Pancreas (tissue), 10 donors: Measurements from ENCODE around the gene LIFR. TPM values are rescaled to one million over a fixed set of nuclear protein-coding genes. Genes with fewer than 3 reads are reported as not detected.

Experiments used
- ATAC-seq, 4 donors: fragments of 200-7000 bp; cut with Tn5 transposase; one replicate each; pipeline versions ENCODE4 v1.8.0 to v1.9.1; 2020; ENCODE audit warnings: mild to moderate bottlenecking in 4 of 4, moderate library complexity in 4 of 4
- DNase-seq, 6 donors: peaks; one replicate each; pipeline ENCODE4 v3.0.0-alpha.2; 2020
- FAIRE-seq: peaks from 2 replicates; lab custom pipeline; 2012; peaks lifted over from hg19 to GRCh38; lab: Jason Lieb, UNC
- H3K27ac ChIP-seq, 4 donors: fragments of 200-600 bp; sonication (generic); 1 replicate in 3 of 4; 2 replicates in 1 of 4; pipeline versions ENCODE4 v1.5.0 to v1.8.0; 2020
- H3K27me3 ChIP-seq, 4 donors: fragments of 200-600 bp; one replicate each; pipeline ENCODE4 v1.8.0; 2021
- H3K36me3 ChIP-seq, 3 donors: fragments of 200-600 bp; sonication (generic) in 1 of 3; one replicate each; pipeline versions ENCODE4 v1.5.0 to v1.8.0; 2020 to 2021
- H3K4me1 ChIP-seq, 3 donors: fragments of 200-600 bp; one replicate each; pipeline ENCODE4 v1.8.0; 2021
- H3K4me3 ChIP-seq, 4 donors: fragments of 200-600 bp; sonication (generic) in 2 of 4; one replicate each; pipeline versions ENCODE4 v1.5.0 to v1.8.0; 2020 to 2021
- H3K9me3 ChIP-seq, 4 donors: fragments of 200-600 bp; one replicate each; pipeline ENCODE4 v1.8.0; 2021
- CTCF ChIP-seq, 4 donors: fragments of 200-600 bp; sonication (generic) in 3 of 4; IDR thresholded peaks; one replicate each; pipeline versions ENCODE4 v1.5.0 to v1.8.0; 2021; ENCODE audit warnings: antibody characterized with exemption in 4 of 4
- WGBS, 2 donors: extraction: QIAGEN DNeasy Blood & Tissue Kit; methylation state at CpG; one replicate each; pipeline ENCODE4 v1.1.7; 2013; 5-methylcytosine and 5-hydroxymethylcytosine counted together
- intact Hi-C, 3 donors: fragments of 100-400 bp; cut with DNase I; formaldehyde crosslinking; loops; one replicate each; pipeline versions ENCODE4 v1.11.1 to v1.14.2; 2022
- polyA plus RNA-seq, 2 donors: library from polyadenylated mRNA; stranded (reverse); fragments of 200-250 nt; gene quantifications; one replicate each; pipeline ENCODE4 v1.2.3, GENCODE V29; 2013
- total RNA-seq, 6 donors: library from RNA; stranded (reverse); fragmentation: NEBNext Ultra II Directional in 4 of 6; extraction: Animal tissue kit (Norgen Biotek cat#: 25700) in 4 of 6; gene quantifications; one replicate each; pipeline versions ENCODE4 v1.2.1 to v1.2.4, GENCODE V29; 2021 to 2023
- donor health status: healthy with polysubstance abuse.
- donor health status: DM: no; HTN: no; CAD: no; lungs with moderate emphysema.
- donor health status: DM: no; HTN: no; CAD: no.
- donor health status: control.
- donor health status: control.
- donor health status: Bipolar disorder and iron deficiency.
- donor health status: DM: yes; HTN: yes; CAD: no.
- donor health status: DM: no; HTN: no; CAD: no.
- donor health status: DM: no; HTN: no; CAD: no.
- donor health status: DM: yes; HTN: yes; CAD: no.

LIFR gene
- total and polyA plus RNA-seq, 8 donors: 4.1 to 32.5 (median 19.1) TPM

GRCh38 chr5:38534156-38534453 lies 22.3 kb downstream of the LIFR start:
- Histone ChIP-seq H3K4me1 (peaks cover 0 to 5% (median 4%) of the 10 kb centered on the region in 3 donors), H3K9me3 (no peaks in the 10 kb centered on the region), H3K4me3 (no peak overlapping the region), H3K27me3 (no peaks in the 10 kb centered on the region), H3K36me3 (no peaks in the 10 kb centered on the region), H3K27ac (no peak overlapping the region)
- intact Hi-C loops: no loop called here
- TF ChIP-seq CTCF (IDR thresholded peaks at IDR 0.05): no peak
- DNase-seq: no peak
- WGBS, 2 donors: 90 to 94% methylated on average over 1 of the region's 1 CpG
- FAIRE-seq: no peak
- no peak for ATAC-seq

- peaks cover 0 to 5% (median 4%) of the 10 kb centered on the region in 3 donors for H3K4me1 ChIP-seq
- no peaks in the 10 kb centered on the region for H3K27me3 ChIP-seq
- no peaks in the 10 kb centered on the region for H3K36me3 ChIP-seq
- no peak for ATAC-seq
- TF ChIP-seq CTCF (IDR thresholded peaks at IDR 0.05): no peak
- intact Hi-C loops: no loop called here
- no peaks in the 10 kb centered on the region for H3K9me3 ChIP-seq
- DNase-seq: no peak
- no peak for FAIRE-seq
- no peak overlapping the region for H3K27ac ChIP-seq
- no peak overlapping the region for H3K4me3 ChIP-seq
- WGBS, 2 donors: 66 to 72% methylated on average over 8 of the region's 8 CpGs
These were observed 22.9 kb downstream of the LIFR start for GRCh38 chr5:38533286-38534155.

- no peak overlapping the region for H3K27ac ChIP-seq
- no peaks in the 10 kb centered on the region for H3K27me3 ChIP-seq
- peaks cover 0 to 5% (median 4%) of the 10 kb centered on the region in 3 donors for H3K4me1 ChIP-seq
- no peak for DNase-seq
- TF ChIP-seq CTCF (IDR thresholded peaks at IDR 0.05): no peak
- no peaks in the 10 kb centered on the region for H3K9me3 ChIP-seq
- no peak for FAIRE-seq
- ATAC-seq: no peak
- H3K4me3 ChIP-seq: no peak overlapping the region
- intact Hi-C loops: no loop called here
- H3K36me3 ChIP-seq: peaks cover 0 to under 1% (median 0%) of the 10 kb centered on the region in 3 donors
- WGBS, 2 donors: 84 to 88% methylated on average over 9 of the region's 9 CpGs
These were observed 24.2 kb downstream of the LIFR start for GRCh38 chr5:38532165-38532669.

GRCh38 chr5:38531518-38531917 lies 24.9 kb downstream of the LIFR start:
- H3K4me1 ChIP-seq: peaks cover 0 to 5% (median 4%) of the 10 kb centered on the region in 3 donors
- intact Hi-C loops: no loop called here
- FAIRE-seq: no peak
- no peak for DNase-seq
- no peaks in the 10 kb centered on the region for H3K27me3 ChIP-seq
- H3K36me3 ChIP-seq: peaks cover 0 to 8% (median 0%) of the 10 kb centered on the region in 3 donors
- WGBS, 2 donors: 89 to 93% methylated on average over 3 of the region's 3 CpGs
- TF ChIP-seq CTCF (IDR thresholded peaks at IDR 0.05): no peak
- H3K27ac ChIP-seq: no peak overlapping the region
- H3K9me3 ChIP-seq: no peaks in the 10 kb centered on the region
- no peak for ATAC-seq
- no peak overlapping the region for H3K4me3 ChIP-seq
